ENCODE data around the gene TLK2. TPM values are rescaled to one million over a fixed set of nuclear protein-coding genes. Genes with fewer than 3 reads are reported as not detected.

Gene TLK2
- total RNA-seq, 1 experiment from 2014 or later, result 54.6 TPM

GRCh38 chr17:62657690-62658089, 179.1 kb downstream of the TLK2 start:
- BruUV-seq (replicated peaks), result no TSS peak
- Histone ChIP-seq H3K27ac (ENCODE audit: low read length) (no peak overlapping the region), H3K36me3 (ENCODE audit: control insufficient read depth, insufficient read depth, low read length) (no peaks in the 10 kb centered on the region), H3K9me3 (ENCODE audit: control insufficient read depth, insufficient read depth, low read depth, low read length) (no peaks in the 10 kb centered on the region), H3K4me3 (ENCODE audit: low read depth in 2 of 2, low read length in 2 of 2) (no peak overlapping the region), H3K4me1 (ENCODE audit: control insufficient read depth, insufficient read depth, low read length) (peaks cover 17% of the 10 kb centered on the region), H3K27me3 (ENCODE audit: control insufficient read depth, insufficient read depth, low read length) (no peaks in the 10 kb centered on the region)
- ATAC-seq (no peak), DNase-seq (ENCODE audit: low read depth, low spot score) (no peak)
- ChIA-PET POLR2A (no interaction called here), CTCF (no interaction called here)
- intact Hi-C loops (cut with micrococcal nuclease; ENCODE audit: unreplicated experiment) (no loop called here), in situ Hi-C loops (cut with HindIII; ENCODE audit: low pct_unique_long_range_greater_than_20kb, low sequenced_read_pairs) (no loop called here)
- TF ChIP-seq TCF7L2 (IDR thresholded peaks at IDR 0.05; ENCODE audit: low read depth, low read length), result no peak
- no peak for TF ChIP-seq CTCF (IDR thresholded peaks at IDR 0.05)
- no peak for TF ChIP-seq REST (IDR thresholded peaks at IDR 0.05; ENCODE audit: insufficient read depth in 1 of 2, low read depth in 2 of 2, low read length in 1 of 2)
- no peak for TF ChIP-seq POLR2AphosphoS5 (IDR thresholded peaks at IDR 0.05; ENCODE audit: low read depth, low read length)
- no peak for TF ChIP-seq SIN3A (IDR thresholded peaks at IDR 0.05; ENCODE audit: borderline replicate concordance, insufficient read depth, low read depth, low read length)

GRCh38 chr17:62658136-62658920, 179.7 kb downstream of the TLK2 start:
- in situ Hi-C loops (cut with HindIII; ENCODE audit: low pct_unique_long_range_greater_than_20kb, low sequenced_read_pairs), result no loop called here
- no TSS peak for BruUV-seq (replicated peaks)

More at GRCh38 chr17:62658136-62658920, 179.7 kb downstream of the TLK2 start:
- no peak overlapping the region for H3K27ac ChIP-seq (ENCODE audit: low read length)
- H3K4me3 ChIP-seq (ENCODE audit: low read depth in 2 of 2, low read length in 2 of 2), result no peak overlapping the region
- ChIA-PET CTCF (no interaction called here), POLR2A (no interaction called here)
- no peak for ATAC-seq
- H3K9me3 ChIP-seq (ENCODE audit: control insufficient read depth, insufficient read depth, low read depth, low read length), result no peaks in the 10 kb centered on the region
- no peak for DNase-seq (ENCODE audit: low read depth, low spot score)
- no peaks in the 10 kb centered on the region for H3K36me3 ChIP-seq (ENCODE audit: control insufficient read depth, insufficient read depth, low read length)
- H3K27me3 ChIP-seq (ENCODE audit: control insufficient read depth, insufficient read depth, low read length), result no peaks in the 10 kb centered on the region
- H3K4me1 ChIP-seq (ENCODE audit: control insufficient read depth, insufficient read depth, low read length), result peaks cover 13% of the 10 kb centered on the region
- TF ChIP-seq REST (IDR thresholded peaks at IDR 0.05; ENCODE audit: insufficient read depth in 1 of 2, low read depth in 2 of 2, low read length in 1 of 2), result no peak
- no peak for TF ChIP-seq SIN3A (IDR thresholded peaks at IDR 0.05; ENCODE audit: borderline replicate concordance, insufficient read depth, low read depth, low read length)
- intact Hi-C loops (cut with micrococcal nuclease; ENCODE audit: unreplicated experiment), result no loop called here

Data from Panc1 (cell line).